LoVo (cell line): ENCODE data around the gene AKNAD1.
A peak's percentile ranks its signal among the peaks of the same experiment; 100 is the strongest.
"Not testable (repeated sequence)": the region's sequence is repeated elsewhere in the genome, so short reads cannot be mapped to it uniquely, and the experiment has no call there.

Experiments used
- DNase-seq: peaks from one replicate; pipeline ENCODE4 v3.0.0-alpha.2; 2016; ENCODE audit warnings: low spot score

Gene AKNAD1, protein sequence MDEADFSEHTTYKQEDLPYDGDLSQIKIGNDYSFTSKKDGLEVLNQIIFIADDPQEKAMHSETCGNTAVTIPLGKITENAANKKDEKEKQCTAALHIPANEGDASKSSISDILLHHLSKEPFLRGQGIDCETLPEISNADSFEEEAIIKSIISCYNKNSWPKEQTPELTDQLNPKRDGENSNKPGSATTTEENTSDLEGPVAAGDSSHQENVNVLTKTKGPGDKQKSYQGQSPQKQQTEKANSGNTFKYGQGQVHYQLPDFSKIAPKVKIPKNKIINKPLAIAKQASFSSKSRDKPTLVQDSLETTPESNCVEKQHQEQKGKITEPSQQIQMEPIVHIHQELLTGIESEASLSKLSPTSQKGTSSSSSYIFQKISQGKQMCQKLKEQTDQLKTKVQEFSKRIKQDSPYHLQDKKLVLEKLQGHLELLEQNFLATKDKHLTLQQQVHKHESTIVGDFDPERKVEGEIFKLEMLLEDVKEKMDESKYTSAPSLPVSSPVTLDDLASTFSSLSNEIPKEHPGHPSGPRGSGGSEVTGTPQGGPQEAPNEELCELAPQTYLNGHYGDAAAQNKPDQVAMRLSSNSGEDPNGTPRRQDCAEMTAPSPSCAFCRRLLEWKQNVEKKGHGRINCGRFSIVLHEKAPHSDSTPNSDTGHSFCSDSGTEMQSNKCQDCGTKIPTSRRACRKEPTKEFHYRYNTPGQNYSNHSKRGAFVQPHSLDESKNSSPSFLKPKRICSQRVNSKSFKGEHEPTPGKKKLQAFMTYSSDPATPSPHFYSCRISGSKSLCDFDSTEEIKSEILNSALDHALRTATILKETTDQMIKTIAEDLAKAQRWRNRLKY

DNA sequence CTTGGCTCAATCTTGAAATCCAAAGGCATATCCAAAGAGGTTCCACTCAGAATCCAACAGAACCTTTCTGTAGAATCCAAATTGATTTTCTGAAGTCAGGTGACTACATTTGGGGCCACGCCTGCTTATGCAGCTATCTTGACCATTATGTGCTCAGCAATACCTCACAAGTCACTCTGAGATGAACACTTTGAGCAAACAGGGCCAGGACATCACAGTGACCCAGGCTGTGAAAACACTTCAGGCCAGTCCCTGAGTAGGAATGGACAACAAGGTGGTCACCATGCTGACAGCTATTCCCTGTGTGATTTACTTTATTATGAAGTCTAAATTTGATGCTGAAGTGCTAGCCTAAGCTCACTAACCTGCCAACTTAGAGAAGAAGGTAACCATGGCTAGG lies at the start of gene AKNAD1:
TSS of gene AKNAD1 (minus strand) at position 101 of the 400 bp plus-strand sequence. CDS start 4,430 bp downstream, outside the sequence.
- DNase-seq: no peak

DNA sequence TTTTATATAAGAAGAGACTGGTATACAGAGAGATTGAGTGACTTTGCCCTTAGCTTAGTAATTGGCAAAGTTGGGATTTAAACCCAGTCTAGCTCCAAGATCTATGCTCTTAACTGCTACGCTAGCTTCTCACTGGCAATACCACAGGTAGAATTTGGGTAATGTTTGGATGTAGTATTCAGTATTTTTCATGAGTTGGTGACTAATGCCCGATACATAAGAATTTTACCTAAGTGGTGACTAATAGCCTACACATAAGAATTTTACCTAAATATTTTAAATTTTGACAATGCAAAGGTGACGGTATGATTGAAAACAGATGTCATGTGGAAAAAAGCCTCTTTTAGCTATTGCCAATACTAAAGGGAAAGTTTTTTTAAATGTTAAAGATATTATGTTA lies 44.2 kb upstream of the AKNAD1 start:
- DNase-seq: no peak

DNA sequence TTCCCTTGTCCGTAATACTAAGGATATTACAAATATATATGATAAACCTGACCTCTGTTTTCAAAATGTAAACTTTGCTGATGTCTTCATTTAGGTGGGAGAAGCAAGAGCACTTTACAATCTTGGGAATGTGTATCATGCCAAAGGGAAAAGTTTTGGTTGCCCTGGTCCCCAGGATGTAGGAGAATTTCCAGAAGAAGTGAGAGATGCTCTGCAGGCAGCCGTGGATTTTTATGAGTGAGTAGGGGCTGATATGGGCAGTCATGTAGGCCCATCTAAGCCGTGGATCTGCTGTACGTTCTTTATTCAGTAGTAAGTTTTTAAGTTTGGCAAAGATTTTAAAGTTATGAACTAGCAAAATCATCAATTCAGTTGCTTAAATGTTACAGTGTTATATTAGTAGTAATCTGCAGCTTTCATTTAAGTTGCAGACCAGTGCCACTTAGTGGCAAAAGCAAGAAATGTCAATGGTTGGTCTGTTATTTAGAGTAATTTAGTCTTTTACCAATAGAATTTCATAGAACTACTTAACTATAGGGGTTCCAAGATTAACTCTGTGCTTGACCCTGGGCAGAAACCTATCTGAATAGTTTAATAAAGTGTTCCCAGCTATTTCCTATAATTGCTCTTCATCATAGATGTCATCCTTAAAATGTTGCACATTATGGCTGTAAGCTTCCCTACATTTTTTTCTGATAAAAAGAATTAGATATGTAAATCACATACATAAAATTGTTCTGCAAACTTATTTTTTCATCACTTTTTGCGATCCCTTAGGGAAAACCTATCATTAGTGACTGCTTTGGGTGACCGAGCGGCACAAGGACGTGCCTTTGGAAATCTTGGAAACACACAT lies 41.2 kb upstream of the AKNAD1 start:
- peak; percentile 67 for DNase-seq

DNA sequence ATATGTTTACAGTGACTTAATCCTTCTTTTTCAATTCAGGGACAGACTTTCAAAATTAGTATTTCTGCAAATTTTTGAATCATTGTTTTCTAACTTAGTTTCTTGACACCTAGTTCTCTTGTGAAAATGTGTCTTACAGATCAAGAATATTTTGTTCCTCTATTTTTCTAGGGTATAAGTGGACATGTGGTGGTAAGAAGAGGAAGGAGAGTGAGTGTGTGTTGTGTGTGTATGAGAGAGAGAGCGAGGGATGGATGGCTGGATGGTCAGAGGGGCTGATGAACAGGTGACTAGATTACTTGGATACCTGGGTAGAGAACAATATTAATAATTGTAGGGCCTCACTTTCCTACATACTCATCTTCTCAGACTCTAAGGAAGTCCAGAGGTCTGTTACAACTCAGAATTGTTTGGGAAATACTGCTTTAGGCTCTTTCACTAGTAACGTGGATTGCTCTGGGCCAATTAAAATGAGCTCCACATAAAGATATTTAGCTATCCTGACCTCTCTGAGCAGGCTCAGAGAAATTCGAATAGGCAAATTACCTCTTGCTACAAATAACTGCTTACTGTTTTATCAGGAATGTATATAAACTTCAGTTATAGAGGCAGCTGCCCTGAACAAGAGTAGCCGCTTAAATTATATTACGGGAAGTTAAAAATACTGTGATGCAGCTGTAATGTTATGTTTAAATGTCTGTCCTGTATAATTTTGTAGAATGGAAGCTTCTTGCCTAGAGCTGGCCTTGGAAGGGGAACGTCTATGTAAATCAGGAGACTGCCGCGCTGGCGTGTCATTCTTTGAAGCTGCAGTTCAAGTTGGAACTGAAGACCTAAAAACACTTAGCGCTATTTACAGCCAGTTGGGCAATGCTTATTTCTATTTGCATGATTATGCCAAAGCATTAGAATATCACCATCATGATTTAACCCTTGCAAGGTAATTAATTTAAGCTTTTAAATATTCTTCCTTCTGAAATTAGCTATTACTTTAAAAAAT lies 39.6 kb upstream of the AKNAD1 start:
- no peak for DNase-seq

DNA sequence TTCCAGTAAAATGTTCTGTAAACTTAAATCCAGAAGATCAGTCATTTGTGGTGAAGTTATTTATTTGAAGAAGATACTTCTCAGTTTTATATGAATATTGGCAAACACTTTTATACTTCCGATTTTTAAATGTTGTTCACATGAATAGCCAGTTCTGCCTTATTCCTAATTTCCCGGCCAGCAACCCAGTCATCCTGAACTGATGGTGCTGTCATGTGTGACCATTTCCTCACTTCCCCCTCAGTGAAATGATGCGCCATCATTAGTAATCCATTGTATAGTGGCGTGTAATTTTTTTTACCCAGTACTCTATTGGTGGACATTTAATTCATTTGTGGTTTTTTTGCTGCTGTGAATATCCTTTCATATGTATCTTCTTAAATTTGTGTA lies 36.2 kb upstream of the AKNAD1 start:
- no peak for DNase-seq

DNA sequence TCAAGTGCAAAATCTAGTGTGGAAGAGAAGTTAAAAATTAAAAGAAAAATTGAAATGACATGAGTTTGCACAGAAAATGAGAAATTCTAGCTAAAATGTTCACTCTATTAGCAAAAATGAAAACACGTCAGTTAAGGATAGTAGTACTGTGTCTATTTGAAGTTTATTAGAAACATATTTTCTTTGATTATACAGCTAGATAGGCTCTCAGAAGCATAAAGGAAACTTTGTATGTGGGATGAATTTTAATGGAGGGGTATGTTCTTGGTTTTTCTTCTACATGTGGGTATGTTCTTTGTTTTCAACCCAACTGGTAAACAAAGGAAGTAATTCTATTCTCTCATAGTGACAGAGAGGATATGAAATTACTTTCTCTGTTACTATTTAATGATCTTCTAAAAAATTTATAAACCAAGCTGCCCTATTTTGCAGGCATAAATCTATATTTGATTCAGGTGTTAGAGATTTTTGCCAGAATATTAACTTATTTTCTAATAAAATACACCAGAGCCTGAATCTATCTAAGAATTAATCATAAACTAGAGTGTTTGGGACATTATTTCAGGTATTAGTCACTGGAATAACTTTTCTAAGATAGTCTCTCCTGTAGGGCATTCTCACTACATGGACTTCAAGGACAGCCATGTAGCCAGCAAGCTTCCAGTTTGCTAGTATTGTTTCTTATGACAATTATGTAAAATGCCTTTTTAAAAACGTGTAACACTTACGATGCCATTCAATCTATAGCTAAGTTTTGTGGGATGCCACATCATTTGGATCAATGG lies 35.7 kb upstream of the AKNAD1 start:
- no peak for DNase-seq

DNA sequence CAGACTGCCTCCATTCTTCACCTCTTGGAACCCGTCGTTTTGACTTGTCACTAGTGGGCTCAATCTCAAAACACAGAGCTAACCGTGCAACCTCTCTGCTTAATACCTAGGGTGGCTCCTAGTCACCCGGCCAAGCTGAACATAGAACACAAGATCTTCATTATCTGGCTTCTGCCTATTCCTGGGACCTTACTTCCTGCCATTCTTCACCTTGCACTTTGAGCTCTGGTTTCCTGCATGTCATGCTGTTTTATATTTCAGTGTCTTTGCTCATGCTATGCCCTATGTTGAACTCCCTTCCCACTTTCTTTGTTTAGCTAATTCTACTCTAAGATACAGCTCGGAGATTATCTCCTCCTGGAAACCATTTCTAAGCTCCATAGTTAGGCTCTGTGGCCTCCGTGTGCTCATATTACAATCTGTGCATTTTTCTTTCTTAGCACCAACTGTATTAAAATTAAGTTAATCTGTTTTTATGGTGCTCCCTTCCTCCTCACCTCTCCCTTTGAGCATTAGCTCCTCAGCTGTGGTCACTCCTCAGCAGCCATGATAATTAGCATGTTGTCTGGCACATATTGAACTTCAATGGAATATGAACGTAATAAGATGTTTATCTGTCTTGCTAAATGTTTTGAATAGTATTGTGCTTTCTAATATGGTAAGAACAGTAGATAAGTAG lies 33.0 kb upstream of the AKNAD1 start:
- DNase-seq: no peak

DNA sequence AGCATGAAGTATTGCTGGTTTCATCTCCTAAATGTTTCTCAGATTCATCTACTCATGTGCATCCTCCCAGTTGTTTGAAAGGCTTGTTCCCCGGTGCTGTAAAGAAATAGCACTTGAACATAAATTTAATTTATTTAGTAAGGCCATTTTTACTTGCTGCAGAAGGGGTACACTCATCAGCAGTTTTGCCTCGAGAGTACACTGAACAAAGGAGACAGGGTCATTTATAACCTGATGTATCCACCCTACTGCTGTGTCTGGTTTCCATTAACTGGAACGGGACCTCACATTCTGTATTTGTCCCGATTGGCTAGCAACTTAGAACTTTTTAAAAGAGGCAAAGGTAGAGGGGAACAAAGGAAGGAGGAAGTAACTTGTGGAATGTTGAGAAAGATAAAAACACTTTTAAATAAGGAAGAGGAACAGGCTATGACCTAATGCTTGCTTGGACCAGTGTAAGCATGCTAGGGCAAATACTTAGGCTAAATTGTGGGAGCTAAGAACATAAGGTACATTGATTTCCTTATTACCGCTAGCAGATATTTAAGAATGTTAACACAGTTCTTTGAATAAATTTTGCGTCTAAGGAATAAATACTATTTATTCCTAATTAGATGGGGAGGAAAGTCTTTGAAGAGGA lies 32.2 kb upstream of the AKNAD1 start:
- DNase-seq: not testable (repeated sequence)

DNA sequence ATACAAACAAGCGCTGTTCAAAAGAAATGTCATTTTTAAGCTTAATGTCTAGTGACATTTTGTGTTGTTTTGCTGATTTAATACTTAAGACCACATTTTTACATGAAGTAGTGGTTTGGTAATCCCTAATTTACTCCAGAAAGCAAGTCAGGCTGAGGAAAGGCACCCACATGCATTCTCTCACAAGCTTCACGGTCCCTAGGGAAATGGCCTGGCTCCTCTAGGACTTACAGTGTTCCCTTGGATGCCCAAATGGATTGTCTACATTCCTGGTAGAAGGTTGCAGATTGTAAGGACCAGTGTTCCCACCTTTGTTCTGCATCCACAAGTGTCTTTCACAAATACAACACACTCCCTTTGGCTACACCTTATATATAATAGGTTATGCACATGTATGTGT lies 29.4 kb upstream of the AKNAD1 start:
- no peak for DNase-seq

DNA sequence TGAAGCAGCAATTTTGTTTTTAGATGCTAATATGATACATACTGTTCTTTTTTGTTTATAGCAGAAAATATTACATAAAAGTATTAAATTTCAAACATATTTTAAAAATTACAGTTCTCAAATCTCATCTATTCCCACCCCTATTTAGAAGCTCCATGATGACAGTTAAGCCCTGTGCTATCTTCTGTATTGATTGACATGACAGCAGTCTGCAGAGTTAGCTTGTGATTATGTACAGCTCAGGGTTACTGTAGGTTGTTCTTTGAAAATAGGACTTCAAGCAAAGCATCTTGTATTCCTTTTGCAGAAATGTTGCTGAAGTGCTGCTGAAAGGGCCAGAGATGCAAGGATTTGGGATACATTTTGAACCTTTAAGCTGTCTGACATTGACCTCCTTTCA lies 28.1 kb upstream of the AKNAD1 start:
- no peak for DNase-seq

DNA sequence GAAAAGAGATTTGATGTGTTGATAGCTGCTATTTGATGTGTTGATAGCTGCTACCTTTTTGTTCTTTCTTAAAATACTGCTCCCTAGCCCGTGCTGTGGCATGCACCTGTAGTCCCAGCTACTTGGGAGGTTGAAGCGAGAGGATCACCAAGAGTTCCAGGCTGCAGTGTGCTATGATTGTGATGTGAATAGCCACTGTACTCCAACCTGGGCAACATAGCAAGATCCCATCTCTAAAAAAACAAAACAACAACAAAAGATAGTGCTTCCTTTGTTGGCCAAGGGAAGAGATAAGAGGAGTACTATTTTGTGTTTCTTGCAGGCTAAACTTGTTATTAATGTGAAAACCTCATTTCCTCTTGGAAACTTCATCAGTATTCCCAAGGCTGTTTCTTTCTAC lies 25.9 kb upstream of the AKNAD1 start:
- no peak for DNase-seq

DNA sequence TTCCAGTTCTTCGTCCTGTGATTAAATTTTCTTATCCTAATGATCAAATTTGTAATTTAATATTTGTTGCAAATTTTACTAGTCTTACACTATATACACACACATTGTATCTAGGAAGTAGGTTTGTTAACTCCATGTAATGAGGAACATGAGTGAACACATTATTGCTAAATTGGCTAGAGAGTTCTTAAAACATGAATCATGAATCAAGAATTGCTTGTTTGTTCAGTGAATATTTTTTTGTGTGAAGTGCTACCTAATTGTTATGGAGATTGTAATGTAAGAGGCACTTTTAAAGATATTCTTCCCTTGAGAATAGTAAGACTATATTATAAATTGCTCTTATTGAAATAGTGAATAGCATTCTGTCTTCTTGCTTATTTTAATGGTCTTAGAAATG lies 24.5 kb upstream of the AKNAD1 start:
- no peak for DNase-seq

DNA sequence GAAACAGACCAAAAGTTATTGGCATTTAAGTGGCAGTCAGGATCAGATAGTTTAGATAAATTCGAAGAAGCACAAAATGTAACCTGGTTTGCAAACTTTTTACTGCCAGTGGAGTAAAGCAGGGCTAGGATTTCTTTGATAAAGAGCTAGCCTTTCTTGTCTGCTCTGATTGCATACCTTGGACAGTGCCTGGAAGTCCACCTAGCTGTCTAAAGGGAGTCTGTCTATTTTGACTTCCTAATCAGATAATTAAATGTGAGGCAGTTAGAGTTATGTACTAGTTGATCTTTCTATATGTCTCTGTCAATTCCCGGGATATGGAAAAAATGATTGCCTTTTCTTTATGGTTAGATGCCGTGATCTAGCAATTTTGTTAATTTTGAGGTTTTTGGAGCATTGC lies 24.0 kb upstream of the AKNAD1 start:
- no peak for DNase-seq

DNA sequence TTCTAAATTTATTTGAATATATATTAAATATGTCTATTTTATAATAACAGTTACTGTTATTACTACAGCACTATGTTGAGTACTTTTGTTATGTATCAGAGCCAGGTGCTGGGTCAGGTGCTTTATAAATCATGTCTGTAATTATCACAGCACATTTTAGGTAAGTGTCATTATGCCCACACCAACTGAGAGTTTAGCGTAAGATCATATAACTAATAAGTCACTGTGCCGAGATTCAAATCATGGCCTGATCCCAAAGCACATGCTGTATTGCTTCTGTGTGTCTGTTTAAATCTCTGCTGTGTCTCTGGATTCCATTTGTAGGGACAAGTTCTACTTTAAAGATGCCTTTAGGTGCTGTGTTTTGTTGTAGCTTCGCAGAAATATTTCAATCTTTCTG lies 21.8 kb upstream of the AKNAD1 start:
- no peak for DNase-seq

DNA sequence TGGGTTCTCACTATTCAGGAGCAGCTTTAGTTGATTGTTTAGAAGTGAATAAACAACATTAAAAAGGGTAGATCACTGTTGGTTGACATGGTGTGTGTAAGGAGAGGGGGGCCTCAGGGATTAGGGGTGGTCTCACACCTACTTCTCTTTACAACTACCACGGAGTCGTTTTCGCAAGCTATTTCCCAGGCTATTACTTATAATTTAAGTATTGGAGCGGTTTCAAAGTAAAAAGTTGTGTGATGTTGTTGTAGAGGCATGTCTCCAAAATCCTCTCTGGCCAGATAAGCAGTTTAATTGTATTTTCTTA lies 21.2 kb upstream of the AKNAD1 start:
- no peak for DNase-seq

DNA sequence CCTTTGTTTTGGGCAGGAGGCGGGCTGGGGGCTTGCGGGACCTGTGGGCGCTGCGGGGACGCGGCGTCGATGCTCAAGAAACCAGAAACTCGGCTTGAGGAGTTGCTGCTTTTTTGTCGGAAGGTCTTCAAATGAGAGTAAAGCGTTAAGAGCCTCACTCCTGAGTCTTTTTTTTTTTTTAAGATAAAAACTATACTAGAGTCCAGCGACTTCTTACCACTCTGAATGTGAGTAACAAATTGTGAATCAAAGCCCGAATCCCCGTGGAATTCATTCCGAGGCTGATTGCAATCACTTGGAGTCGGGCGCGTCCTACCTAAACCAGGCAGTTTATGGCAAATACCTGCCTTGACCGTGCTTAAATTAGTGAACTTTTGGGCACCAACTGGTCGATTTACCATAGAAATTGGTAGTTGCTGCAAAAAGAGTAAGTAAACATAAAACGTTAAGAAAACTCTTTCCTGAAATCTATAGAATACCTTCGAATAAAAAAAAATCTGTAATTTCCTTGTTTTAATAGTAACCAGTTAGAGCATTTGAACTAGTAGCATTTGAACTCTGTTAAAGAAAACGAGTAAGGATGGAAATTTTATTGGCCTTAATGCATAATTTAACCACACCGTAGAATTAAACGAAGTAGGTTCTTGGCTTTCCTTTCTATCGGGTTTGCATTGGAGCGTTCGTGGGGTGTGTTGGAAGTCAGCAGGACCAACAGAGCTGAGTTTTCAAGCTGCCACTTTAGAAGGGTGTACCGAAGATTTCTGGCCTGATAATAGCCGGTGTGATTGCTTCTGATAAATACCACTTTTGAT lies 20.7 kb upstream of the AKNAD1 start:
- DNase-seq: peak; percentile 44

DNA sequence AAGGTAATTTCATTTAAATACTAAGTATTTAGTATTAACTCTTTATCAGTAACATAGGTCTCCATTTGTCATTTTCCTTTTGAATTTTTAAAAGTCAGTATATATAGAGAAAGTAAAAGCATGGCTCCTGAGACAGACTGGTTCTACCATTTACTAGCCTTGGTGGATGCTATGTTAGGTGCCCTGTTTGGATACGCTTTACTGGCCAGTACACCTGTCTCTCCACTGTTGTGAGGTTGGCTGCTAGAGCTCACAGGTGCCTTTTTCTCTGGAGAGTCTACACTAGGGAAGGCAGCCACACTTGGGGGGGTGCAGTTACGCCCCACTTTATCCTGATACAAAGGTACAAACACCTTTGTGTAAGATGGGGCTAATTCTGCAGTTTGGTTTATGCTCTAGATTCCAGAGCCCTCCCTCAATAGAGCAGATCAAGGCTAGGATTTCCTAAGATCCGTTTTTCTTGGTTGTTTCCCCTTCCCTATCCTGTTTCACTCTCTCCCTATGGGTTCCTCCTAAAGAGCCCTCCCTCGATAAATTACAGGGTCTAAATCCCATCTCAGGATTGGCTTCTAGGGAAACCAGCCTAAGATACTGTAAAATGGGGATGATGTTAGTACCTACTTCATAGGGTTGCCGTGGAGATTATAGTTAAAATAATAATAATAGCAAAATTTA lies 14.3 kb upstream of the AKNAD1 start:
- DNase-seq: no peak

DNA sequence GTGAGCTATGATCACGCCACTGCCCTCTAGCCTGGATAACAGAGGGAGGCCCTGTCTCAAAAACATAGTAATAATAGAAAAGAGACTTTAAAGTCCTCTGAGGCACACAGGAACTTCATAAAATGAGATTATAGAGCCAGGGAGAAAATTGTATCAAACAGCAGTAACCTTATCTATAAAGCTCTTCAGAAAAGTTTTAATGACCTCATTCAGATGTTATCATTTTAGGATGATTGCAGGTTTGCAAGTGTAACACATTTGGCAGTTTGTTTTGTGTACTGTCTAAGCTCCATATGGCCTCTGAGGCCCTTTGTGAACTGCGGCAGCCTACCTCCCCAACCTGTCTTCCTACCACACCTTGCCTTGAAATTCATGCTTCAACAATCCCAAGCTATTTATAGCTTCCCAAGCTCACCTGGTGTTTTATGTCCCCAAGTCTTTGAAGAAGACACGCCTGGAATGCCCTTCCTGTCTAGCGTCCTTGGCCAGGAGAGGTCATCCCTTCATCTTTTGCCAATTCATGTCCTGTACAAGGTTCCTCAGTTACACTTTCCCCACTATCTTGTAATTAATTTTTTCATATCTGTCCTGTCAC lies 8.5 kb upstream of the AKNAD1 start:
- peak; percentile 90 for DNase-seq
